Measurements from ENCODE around the gene UNC119B. TPM values are rescaled to one million over a fixed set of nuclear protein-coding genes. Genes with fewer than 3 reads are reported as not detected.

Gene UNC119B
- total and polyA plus RNA-seq, 4 donors: 3.8 to 24.8 (median 11.8) TPM

- TF ChIP-seq REST (IDR thresholded peaks at IDR 0.05) (no peak), NR2F2 (IDR thresholded peaks at IDR 0.05) (no peak), ZBTB33 (IDR thresholded peaks at IDR 0.05) (no peak), HNF4A (conservative IDR thresholded peaks at IDR 0.05) (no peak), JUND (IDR thresholded peaks at IDR 0.05) (no peak), RXRA (IDR thresholded peaks at IDR 0.05) (no peak), EGR1 (IDR thresholded peaks at IDR 0.05; ENCODE audit: low read depth in 2 of 2) (no peak), SP1 (IDR thresholded peaks at IDR 0.05) (no peak), CTCF (IDR thresholded peaks at IDR 0.05; ENCODE audit: low read depth, low read length, missing input control) (no peak), GABPA (IDR thresholded peaks at IDR 0.05 in 1 of 2, conservative IDR thresholded peaks at IDR 0.05 in 1 of 2) (no peak)
- TF ChIP-seq, protein P1, sequence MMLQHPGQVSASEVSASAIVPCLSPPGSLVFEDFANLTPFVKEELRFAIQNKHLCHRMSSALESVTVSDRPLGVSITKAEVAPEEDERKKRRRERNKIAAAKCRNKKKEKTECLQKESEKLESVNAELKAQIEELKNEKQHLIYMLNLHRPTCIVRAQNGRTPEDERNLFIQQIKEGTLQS (IDR thresholded peaks at IDR 0.05): no peak
- H3K9me3 ChIP-seq (ENCODE audit: control insufficient read depth in 4 of 4, low read length in 3 of 4): peaks cover 0 to 1% (median 0%) of the 10 kb centered on the region in 4 donors
- H3K27me3 ChIP-seq (ENCODE audit: control insufficient read depth in 4 of 4, insufficient read depth in 4 of 4, low read length in 3 of 4): no peaks in the 10 kb centered on the region
- no peak overlapping the region for H3K4me3 ChIP-seq (ENCODE audit: low read depth in 1 of 3, low read length in 3 of 3)
- H3K27ac ChIP-seq (ENCODE audit: low read depth in 1 of 2, low read length in 2 of 2): no peak overlapping the region
- peaks cover 2 to 14% (median 8%) of the 10 kb centered on the region in 4 donors for H3K36me3 ChIP-seq (ENCODE audit: control insufficient read depth in 4 of 4, insufficient read depth in 3 of 4, low read depth in 1 of 4, low read length in 3 of 4)
- no peak for DNase-seq (ENCODE audit: low spot score)
- no peak overlapping the region for H3K9ac ChIP-seq (ENCODE audit: low read depth in 1 of 2, low read length in 2 of 2)
- no peaks in the 10 kb centered on the region for H3K4me1 ChIP-seq (ENCODE audit: control insufficient read depth in 4 of 4, insufficient read depth in 4 of 4, low read length in 3 of 4)
- WGBS: 83% methylated on average over 7 of the region's 7 CpGs
Observed at GRCh38 chr12:120758798-120759590, 48.7 kb downstream of the UNC119B start.

DNA sequence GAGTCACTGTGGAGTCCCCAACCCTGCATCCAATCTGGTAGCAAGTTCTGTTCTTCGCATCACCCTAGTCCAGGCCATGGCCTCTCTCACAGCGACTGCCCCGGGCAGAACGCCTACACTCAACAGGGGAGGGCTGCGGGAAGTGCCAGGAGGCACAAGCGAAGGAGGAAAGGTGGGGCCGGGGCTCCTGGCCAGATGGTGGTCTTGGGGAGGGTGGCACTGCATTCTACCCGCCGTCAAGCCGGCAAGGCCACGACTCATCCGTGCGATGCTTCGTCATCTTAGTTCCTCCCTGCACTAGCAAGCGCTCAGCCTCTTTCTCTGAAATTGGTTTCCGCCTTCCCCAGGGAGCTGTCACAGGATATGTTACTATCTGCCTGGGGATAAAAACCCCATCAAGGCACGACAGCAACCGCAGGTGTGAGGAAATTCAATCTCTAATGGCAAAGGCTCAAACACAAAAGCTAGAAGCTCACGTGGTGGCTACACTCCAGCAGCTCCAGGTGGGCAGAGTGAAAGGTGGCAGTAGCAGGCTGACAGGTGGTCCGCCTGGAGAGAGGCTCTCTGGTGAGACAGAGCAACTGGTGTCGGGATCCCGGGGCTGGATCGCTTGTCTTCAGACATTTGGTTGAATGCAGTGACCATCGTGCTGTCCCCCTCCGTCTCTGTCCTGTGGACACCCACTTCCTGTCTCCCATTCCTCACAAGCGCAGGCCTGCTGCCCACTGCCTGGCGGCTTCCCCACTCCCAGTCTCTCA, 49.5 kb downstream of the UNC119B start:
- WGBS: 94% methylated on average over 27 of the region's 27 CpGs
- H3K36me3 ChIP-seq (ENCODE audit: control insufficient read depth in 4 of 4, insufficient read depth in 3 of 4, low read depth in 1 of 4, low read length in 3 of 4): peaks cover 4 to 21% (median 12%) of the 10 kb centered on the region in 4 donors
- TF ChIP-seq HNF4G (IDR thresholded peaks at IDR 0.05) (no peak), GABPA (IDR thresholded peaks at IDR 0.05 in 1 of 2, conservative IDR thresholded peaks at IDR 0.05 in 1 of 2) (no peak), SP1 (IDR thresholded peaks at IDR 0.05) (no peak), FOXA1 (IDR thresholded peaks at IDR 0.05) (no peak), RAD21 (IDR thresholded peaks at IDR 0.05) (no peak), EGR1 (IDR thresholded peaks at IDR 0.05; ENCODE audit: low read depth in 2 of 2) (no peak), RXRA (IDR thresholded peaks at IDR 0.05) (no peak), HNF4A (conservative IDR thresholded peaks at IDR 0.05) (no peak), ZBTB33 (IDR thresholded peaks at IDR 0.05) (no peak), CTCF (IDR thresholded peaks at IDR 0.05; ENCODE audit: low read depth, low read length, missing input control) (no peak)
- TF ChIP-seq, protein P2, sequence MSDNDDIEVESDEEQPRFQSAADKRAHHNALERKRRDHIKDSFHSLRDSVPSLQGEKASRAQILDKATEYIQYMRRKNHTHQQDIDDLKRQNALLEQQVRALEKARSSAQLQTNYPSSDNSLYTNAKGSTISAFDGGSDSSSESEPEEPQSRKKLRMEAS (IDR thresholded peaks at IDR 0.05): no peak
- TF ChIP-seq, protein P1 (IDR thresholded peaks at IDR 0.05): no peak

More for the DNA sequence above, 49.5 kb downstream of the UNC119B start:
- H3K9ac ChIP-seq (ENCODE audit: low read depth in 1 of 2, low read length in 2 of 2): no peak overlapping the region
- no peaks in the 10 kb centered on the region for H3K27me3 ChIP-seq (ENCODE audit: control insufficient read depth in 4 of 4, insufficient read depth in 4 of 4, low read length in 3 of 4)
- no peaks in the 10 kb centered on the region for H3K4me1 ChIP-seq (ENCODE audit: control insufficient read depth in 4 of 4, insufficient read depth in 4 of 4, low read length in 3 of 4)
- no peak overlapping the region for H3K4me3 ChIP-seq (ENCODE audit: low read depth in 1 of 3, low read length in 3 of 3)
- no peaks in the 10 kb centered on the region for H3K9me3 ChIP-seq (ENCODE audit: control insufficient read depth in 4 of 4, low read length in 3 of 4)
- no peak for DNase-seq (ENCODE audit: low spot score)
- no peak overlapping the region for H3K27ac ChIP-seq (ENCODE audit: low read depth in 1 of 2, low read length in 2 of 2)

Measured in liver (tissue), 9 donors.